Endothelial cell of umbilical vein (primary cell): ENCODE data around the gene AKAP6. TPM values are rescaled to one million over a fixed set of nuclear protein-coding genes. Genes with fewer than 3 reads are reported as not detected.

Source experiments
- BruUV-seq: library from RNA; stranded (reverse); fragments of 400-500 nt; replicated peaks from 2 replicates; lab custom pipeline; 2021; lab: Mats Ljungman, UMichigan
- CTCF ChIA-PET: fragments of 300-600, 350-600 bp; sonication (Branson Sonifier 250); formaldehyde crosslinking; loops from one replicate; lab custom pipeline; 2021; ENCODE audit warnings: antibody characterized with exemption, inconsistent platforms; lab: Charles Lee
- POLR2A ChIA-PET: fragments of 300-600, 350-600 bp; sonication (Branson Sonifier 250); formaldehyde crosslinking; loops from one replicate; lab custom pipeline; 2021; ENCODE audit warnings: antibody characterized with exemption, inconsistent platforms; lab: Charles Lee
- DNase-seq: peaks from one replicate; pipeline ENCODE4 v3.0.0-alpha.2; 2011; ENCODE audit warnings: low read depth, low spot score
- FAIRE-seq: peaks from 2 replicates; lab custom pipeline; 2011; peaks lifted over from hg19 to GRCh38; lab: Jason Lieb, UNC
- H2AFZ ChIP-seq: 2 replicates; pipeline ENCODE4 v1.6.0; 2012; ENCODE audit warnings: low read depth, low read length, control low read depth, inconsistent platforms
- H3K27ac ChIP-seq: 2 replicates; pipeline ENCODE4 v1.5.1; 2011; ENCODE audit warnings: low read depth, mild to moderate bottlenecking, control low read depth, low read length, moderate library complexity; ENCODE audit not compliant: insufficient read depth
- H3K27me3 ChIP-seq, 2 experiments: 2 replicates each; pipeline versions ENCODE4 v1.6.0 to v1.6.1; 2011; ENCODE audit warnings: low read length in 2 of 2, mixed read lengths in 1 of 2; ENCODE audit not compliant: control insufficient read depth in 2 of 2, insufficient read depth in 2 of 2
- H3K36me3 ChIP-seq, 2 experiments: 2 replicates in 1 of 2; 3 replicates in 1 of 2; pipeline ENCODE4 v1.5.1; 2011; ENCODE audit warnings: low read length in 2 of 2, mild to moderate bottlenecking in 1 of 2, moderate library complexity in 1 of 2; ENCODE audit not compliant: control insufficient read depth in 2 of 2, insufficient read depth in 2 of 2; ENCODE audit errors: extremely low read depth in 1 of 2
- H3K4me1 ChIP-seq: 3 replicates; pipeline ENCODE4 v1.5.1; 2011; ENCODE audit warnings: mild to moderate bottlenecking, low read length; ENCODE audit not compliant: control insufficient read depth, insufficient read depth; ENCODE audit errors: extremely low read depth
- H3K4me2 ChIP-seq: 2 replicates; pipeline ENCODE4 v1.6.1; 2011; ENCODE audit warnings: low read length, control low read depth, mixed read lengths; ENCODE audit not compliant: insufficient read depth
- H3K4me3 ChIP-seq, 3 experiments: fragments of 200-600 bp in 1 of 3; sonication (generic), shearing (Covaris generic) in 1 of 3; replicated peaks in 1 of 3; 2 replicates each; pipeline ENCODE4 v1.5.1; 2011 to 2016; ENCODE audit warnings: control low read depth in 3 of 3, low read length in 3 of 3, mild to moderate bottlenecking in 2 of 3, inconsistent platforms in 1 of 3, low read depth in 1 of 3, moderate library complexity in 1 of 3; ENCODE audit not compliant: insufficient read depth in 1 of 3
- H3K79me2 ChIP-seq: 2 replicates; pipeline ENCODE4 v1.6.0; 2012; ENCODE audit warnings: low read length, inconsistent platforms; ENCODE audit not compliant: control insufficient read depth, insufficient read depth
- H3K9ac ChIP-seq: replicated peaks from 2 replicates; pipeline ENCODE3; 2011; ENCODE audit warnings: low read length, control low read depth; ENCODE audit not compliant: insufficient read depth; ENCODE audit errors: extremely low read depth
- H3K9me1 ChIP-seq: replicated peaks from 3 replicates; pipeline ENCODE4 v1.6.0; 2011; ENCODE audit warnings: mild to moderate bottlenecking, low read length; ENCODE audit not compliant: control insufficient read depth, insufficient read depth; ENCODE audit errors: extremely low read depth
- H3K9me3 ChIP-seq: replicated peaks from 2 replicates; pipeline ENCODE4 v1.5.1; 2012; ENCODE audit warnings: low read length, inconsistent platforms; ENCODE audit not compliant: control insufficient read depth, insufficient read depth
- H4K20me1 ChIP-seq: replicated peaks from 2 replicates; pipeline ENCODE3; 2011; ENCODE audit warnings: mild to moderate bottlenecking, low read length; ENCODE audit not compliant: control insufficient read depth, insufficient read depth; ENCODE audit errors: extremely low read depth
- CTCF ChIP-seq, 2 donors: IDR thresholded peaks; 1 replicate in 1 of 2; 2 replicates in 1 of 2; pipeline ENCODE4 v1.5.1; 2011; ENCODE audit warnings: low read length in 2 of 2, mild to moderate bottlenecking in 2 of 2, moderate library complexity in 2 of 2, control low read depth in 1 of 2, inconsistent platforms in 1 of 2, low read depth in 1 of 2; ENCODE audit not compliant: insufficient read depth in 1 of 2; ENCODE audit errors: extremely low read depth in 1 of 2
- EZH2 ChIP-seq: IDR thresholded peaks from 2 replicates; pipeline ENCODE4 v1.6.1; 2012; ENCODE audit warnings: borderline replicate concordance, low read depth, mild to moderate bottlenecking, moderate library complexity, low read length, inconsistent platforms; ENCODE audit not compliant: severe bottlenecking
- FOS ChIP-seq: IDR thresholded peaks from 2 replicates; pipeline ENCODE4 v1.6.1; 2011; ENCODE audit warnings: mild to moderate bottlenecking, low read length, moderate library complexity, borderline replicate concordance; ENCODE audit not compliant: insufficient read depth
- GATA2 ChIP-seq: IDR thresholded peaks from 2 replicates; pipeline ENCODE4 v1.7.0; 2011; ENCODE audit warnings: low read depth, mild to moderate bottlenecking, moderate library complexity, mixed read lengths, low read length; ENCODE audit not compliant: insufficient read length, insufficient read depth
- JUN ChIP-seq: IDR thresholded peaks from 2 replicates; pipeline ENCODE4 v1.6.1; 2011; ENCODE audit warnings: borderline replicate concordance, low read depth; ENCODE audit not compliant: insufficient read length, insufficient read depth
- MAX ChIP-seq: IDR thresholded peaks from 2 replicates; pipeline ENCODE4 v1.6.1; 2011; ENCODE audit not compliant: insufficient read depth, insufficient read length
- MYC ChIP-seq: IDR thresholded peaks from one replicate; pipeline ENCODE4 v1.6.1; 2011; ENCODE audit warnings: mild to moderate bottlenecking, low read depth, low read length
- POLR2A ChIP-seq: IDR thresholded peaks from 2 replicates; pipeline ENCODE4 v1.6.1; 2012; ENCODE audit warnings: low read depth, mild to moderate bottlenecking, control low read depth, low read length
- POLR2AphosphoS5 ChIP-seq: IDR thresholded peaks from 2 replicates; pipeline ENCODE4 v1.6.1; 2012; ENCODE audit warnings: low read depth, mild to moderate bottlenecking, control low read depth, low read length, moderate library complexity; ENCODE audit not compliant: insufficient read depth
- dilution Hi-C: fragments of 300-500 bp; cut with MboI; formaldehyde crosslinking; loops from one replicate; pipeline ENCODE4 v1.15.0; 2019; ENCODE audit warnings: low sequenced_read_pairs; ENCODE audit not compliant: extremely low pct_ligation_motif_present
- intact Hi-C: fragments of 100-400 bp; cut with micrococcal nuclease; formaldehyde crosslinking; loops from one replicate; pipeline ENCODE4 v1.10.0; 2022
- polyA plus RNA-seq, 4 experiments: library from polyadenylated mRNA; depleted of rRNA in 3 of 4; stranded (reverse) in 3 of 4; unstranded in 1 of 4; fragments of >200 nt; gene quantifications; 2 replicates each; pipeline versions ENCODE4 v1.2.1 to v1.2.3, GENCODE V29; 2011 to 2012; ENCODE audit warnings: missing spikeins in 1 of 4
- total RNA-seq: library from RNA; stranded (reverse); gene quantifications from 2 replicates; pipeline ENCODE4 v1.2.3, GENCODE V29; 2021

The AKAP6 gene
- total and polyA plus RNA-seq, 2 donors (not counting 3 experiments of a cell fraction or from before 2014, with no cell fraction given), result 0.03 to 0.49 TPM

- dilution Hi-C loops, result no loop called here
- intact Hi-C loops, result no loop called here
Measured at GRCh38 chr14:32394038-32394437, 64.9 kb downstream of the AKAP6 start.

More at GRCh38 chr14:32394038-32394437, 64.9 kb downstream of the AKAP6 start:
- Histone ChIP-seq H4K20me1 (no peaks in the 10 kb centered on the region), H3K4me1 (no peaks in the 10 kb centered on the region), H3K27me3 (peaks cover 0 to 9% of the 10 kb centered on the region in 2 experiments), H3K9ac (no peak overlapping the region), H3K79me2 (no peaks in the 10 kb centered on the region), H3K27ac (no peak overlapping the region), H2AFZ (no peak overlapping the region), H3K4me2 (no peak overlapping the region), H3K9me1 (no peaks in the 10 kb centered on the region), H3K4me3 (no peak overlapping the region), H3K9me3 (no peaks in the 10 kb centered on the region), H3K36me3 (no peaks in the 10 kb centered on the region)
- DNase-seq, result no peak
- FAIRE-seq, result no peak
- TF ChIP-seq MAX (no peak), JUN (no peak), CTCF (IDR thresholded peaks at IDR 0.05; ENCODE audit: extremely low read depth in 1 of 2, insufficient read depth in 1 of 2, low read depth in 1 of 2, low read length in 2 of 2) (no peak), POLR2AphosphoS5 (no peak), POLR2A (no peak), EZH2 (no peak), FOS (no peak), MYC (no peak), GATA2 (no peak)
- POLR2A ChIA-PET, result no interaction called here
- CTCF ChIA-PET, result no interaction called here
- no TSS peak for BruUV-seq
